ENCODE results near the gene ADAMTS9. TPM values are rescaled to one million over a fixed set of nuclear protein-coding genes. Genes with fewer than 3 reads are reported as not detected.

ADAMTS9 gene
- total RNA-seq, 2 experiments from 2014 or later: not detected

DNA sequence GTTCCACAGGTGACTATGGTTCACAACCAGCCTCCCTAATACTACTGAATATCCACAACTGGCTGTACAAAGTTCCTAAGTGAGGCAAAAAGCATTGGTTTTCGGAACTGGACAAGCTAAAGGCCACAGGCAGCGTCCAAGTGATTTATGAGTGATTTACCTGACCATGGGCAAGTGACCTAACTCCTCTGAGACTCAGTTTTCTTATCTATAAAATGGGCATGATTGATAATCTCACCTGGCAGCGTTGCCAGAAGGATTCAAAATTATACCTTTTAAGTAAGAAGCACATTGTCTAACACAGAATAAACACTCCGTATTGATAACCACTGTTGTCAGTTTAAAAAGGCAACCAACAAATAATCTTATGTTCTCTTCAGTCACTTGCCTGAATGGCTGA is 29.8 kb downstream of the ADAMTS9 start:
- Mint-ChIP-seq H3K4me1 (ENCODE audit: low read depth) (no peaks in the 10 kb centered on the region), H3K4me3 (no peak overlapping the region), H3K27me3 (no peaks in the 10 kb centered on the region), H3K9me3 (peaks cover 13% of the 10 kb centered on the region), H3K36me3 (ENCODE audit: low read depth) (no peaks in the 10 kb centered on the region), H3K27ac (no peak overlapping the region)
- DNase-seq: no peak
- ATAC-seq (ENCODE audit: poor library complexity): no peak
- H3K9me3 ChIP-seq (ENCODE audit: control insufficient read depth in 1 of 2, insufficient read depth in 1 of 2, low read length in 2 of 2): peaks cover 7 to 11% of the 10 kb centered on the region in 2 experiments
- H3K27ac ChIP-seq (ENCODE audit: low read depth in 1 of 2, low read length in 2 of 2): no peak overlapping the region
- no peak overlapping the region for H3K4me3 ChIP-seq (ENCODE audit: low read length)
- intact Hi-C loops (cut with DNase I, micrococcal nuclease): no loop called here
- ChIA-PET POLR2A (no interaction called here), CTCF (no interaction called here)
- no peaks in the 10 kb centered on the region for H3K36me3 ChIP-seq (ENCODE audit: insufficient read depth, low read length)
- H3K27me3 ChIP-seq (ENCODE audit: control insufficient read depth in 1 of 2, insufficient read depth in 2 of 2, low read length in 2 of 2): no peaks in the 10 kb centered on the region
- no peaks in the 10 kb centered on the region for H3K4me1 ChIP-seq (ENCODE audit: insufficient read depth, low read length)
- no peak for TF ChIP-seq CTCF (IDR thresholded peaks at IDR 0.05)

GRCh38 chr3:64656544-64656943 is 31.3 kb downstream of the ADAMTS9 start:
- Histone ChIP-seq H3K36me3 (ENCODE audit: insufficient read depth, low read length) (no peaks in the 10 kb centered on the region), H3K9me3 (ENCODE audit: control insufficient read depth in 1 of 2, insufficient read depth in 1 of 2, low read length in 2 of 2) (peaks cover 0 to 7% of the 10 kb centered on the region in 2 experiments), H3K4me1 (ENCODE audit: insufficient read depth, low read length) (no peaks in the 10 kb centered on the region), H3K27me3 (ENCODE audit: control insufficient read depth in 1 of 2, insufficient read depth in 2 of 2, low read length in 2 of 2) (no peaks in the 10 kb centered on the region), H3K27ac (ENCODE audit: low read depth in 1 of 2, low read length in 2 of 2) (no peak overlapping the region), H3K4me3 (ENCODE audit: low read length) (no peak overlapping the region)
- no peaks in the 10 kb centered on the region for H3K4me1 Mint-ChIP-seq (ENCODE audit: low read depth)
- intact Hi-C loops (cut with DNase I, micrococcal nuclease): no loop called here
- CTCF ChIA-PET: no interaction called here
- POLR2A ChIA-PET: no interaction called here
- H3K9me3 Mint-ChIP-seq: peaks cover 7% of the 10 kb centered on the region
- ATAC-seq (ENCODE audit: poor library complexity): no peak
- TF ChIP-seq CTCF (IDR thresholded peaks at IDR 0.05): no peak
- H3K4me3 Mint-ChIP-seq: no peak overlapping the region
- no peaks in the 10 kb centered on the region for H3K36me3 Mint-ChIP-seq (ENCODE audit: low read depth)
- no peak for DNase-seq
- H3K27me3 Mint-ChIP-seq: no peaks in the 10 kb centered on the region
- no peak overlapping the region for H3K27ac Mint-ChIP-seq

DNA sequence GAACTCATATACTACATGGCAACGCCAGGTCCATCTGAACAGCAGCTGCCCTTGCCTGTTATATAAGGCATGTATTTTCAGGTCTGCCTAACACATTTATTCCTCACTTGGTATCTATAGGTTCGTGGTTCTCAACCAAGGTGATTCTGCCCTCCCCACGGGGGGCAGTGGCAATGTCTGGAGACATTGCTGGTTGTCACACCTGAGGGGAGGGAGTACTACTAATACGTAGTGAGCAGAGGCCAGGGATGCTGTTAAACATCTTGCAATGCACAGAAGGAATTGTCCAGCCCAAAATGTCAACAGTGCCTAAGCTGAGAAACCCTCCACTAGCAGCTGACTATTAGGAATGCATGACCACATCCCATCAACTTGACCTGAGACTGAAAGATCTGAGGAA is 32.6 kb downstream of the ADAMTS9 start:
- no peak for ATAC-seq (ENCODE audit: poor library complexity)

More for the DNA sequence above, 32.6 kb downstream of the ADAMTS9 start:
- Histone ChIP-seq H3K27me3 (ENCODE audit: control insufficient read depth in 1 of 2, insufficient read depth in 2 of 2, low read length in 2 of 2) (no peaks in the 10 kb centered on the region), H3K4me3 (ENCODE audit: low read length) (no peak overlapping the region), H3K27ac (ENCODE audit: low read depth in 1 of 2, low read length in 2 of 2) (no peak overlapping the region), H3K36me3 (ENCODE audit: insufficient read depth, low read length) (no peaks in the 10 kb centered on the region), H3K4me1 (ENCODE audit: insufficient read depth, low read length) (no peaks in the 10 kb centered on the region), H3K9me3 (ENCODE audit: control insufficient read depth in 1 of 2, insufficient read depth in 1 of 2, low read length in 2 of 2) (peaks cover 0 to 7% of the 10 kb centered on the region in 2 experiments)
- no peak for DNase-seq
- Mint-ChIP-seq H3K27ac (no peak overlapping the region), H3K36me3 (ENCODE audit: low read depth) (no peaks in the 10 kb centered on the region), H3K4me1 (ENCODE audit: low read depth) (no peaks in the 10 kb centered on the region), H3K27me3 (no peaks in the 10 kb centered on the region), H3K9me3 (no peaks in the 10 kb centered on the region), H3K4me3 (no peak overlapping the region)
- CTCF ChIA-PET: no interaction called here
- POLR2A ChIA-PET: no interaction called here
- TF ChIP-seq CTCF (IDR thresholded peaks at IDR 0.05): no peak
- intact Hi-C loops (cut with DNase I, micrococcal nuclease): no loop called here

Measured in CD4-positive, alpha-beta T cell (primary cell).